HG02884 (cell line): ENCODE data around the gene MED9.

ENCODE experiments used
- ATAC-seq: cut with Tn5 transposase; IDR thresholded peaks from one replicate; pipeline ENCODE4 v1.9.1; 2021; ENCODE audit warnings: mild to moderate bottlenecking, moderate library complexity; ENCODE audit not compliant: unreplicated experiment

MED9 gene

DNA sequence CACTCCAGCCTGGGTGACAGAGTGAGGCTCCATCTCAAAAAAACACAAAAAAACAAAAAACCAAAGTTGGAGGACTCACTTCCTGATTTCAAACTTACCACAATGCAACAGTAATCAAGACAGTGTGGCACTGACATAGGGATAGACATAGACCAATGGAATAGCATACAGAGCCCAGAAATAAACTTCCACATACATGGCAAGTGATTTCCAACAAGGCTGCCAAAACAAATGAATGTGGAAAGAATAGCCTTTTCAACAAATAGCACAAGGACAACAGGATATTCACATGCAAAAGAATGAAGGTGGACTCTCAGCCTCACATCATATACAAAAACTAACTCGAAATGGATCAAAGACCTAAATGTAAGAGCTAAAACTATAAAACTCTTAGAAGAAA lies 56.2 kb downstream of the MED9 start:
- ATAC-seq = no peak

DNA sequence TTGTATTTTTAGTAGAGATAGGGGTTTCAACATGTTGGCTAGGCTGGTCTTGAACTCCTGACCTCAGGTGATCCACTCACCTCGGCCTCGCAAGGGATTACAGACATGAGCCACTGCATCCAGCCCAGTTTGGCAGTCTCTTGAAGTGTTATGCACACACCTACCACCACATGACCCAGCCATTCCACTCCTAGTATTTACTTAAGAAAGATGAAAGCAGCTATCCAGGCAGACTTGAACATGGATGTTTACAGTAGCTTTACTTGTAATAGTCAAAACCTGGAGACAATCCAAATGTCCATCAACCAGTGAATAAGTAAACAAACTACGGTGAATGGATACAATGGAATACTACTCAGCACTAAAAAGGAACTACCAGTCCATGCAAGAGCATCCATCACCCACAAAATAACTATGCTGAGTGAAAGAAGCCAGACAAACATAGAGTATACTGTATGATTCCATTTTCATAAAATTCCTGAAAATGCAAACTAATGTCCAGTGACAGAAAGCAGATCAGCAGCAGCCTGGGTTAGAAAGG lies 57.2 kb downstream of the MED9 start:
- no peak for ATAC-seq

DNA sequence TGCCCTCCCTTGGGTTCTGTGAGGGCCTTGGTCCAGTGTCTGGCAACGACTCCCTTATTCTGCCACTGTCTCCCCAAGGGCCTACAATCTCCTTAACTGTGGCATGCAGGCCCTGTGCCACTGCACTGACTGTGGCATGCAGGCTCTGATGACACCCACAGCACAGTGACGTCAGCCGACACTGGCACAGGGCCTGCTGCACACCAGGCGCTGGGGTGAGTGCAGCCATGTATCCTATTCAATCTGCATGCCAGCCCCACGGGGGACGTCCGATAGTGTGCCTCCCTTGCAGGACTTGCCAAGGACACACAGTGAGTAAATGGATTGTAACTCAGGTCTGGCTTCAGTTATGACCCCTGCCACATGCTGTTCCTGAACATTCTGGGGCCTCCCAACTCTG lies 59.2 kb downstream of the MED9 start:
- ATAC-seq = no peak

DNA sequence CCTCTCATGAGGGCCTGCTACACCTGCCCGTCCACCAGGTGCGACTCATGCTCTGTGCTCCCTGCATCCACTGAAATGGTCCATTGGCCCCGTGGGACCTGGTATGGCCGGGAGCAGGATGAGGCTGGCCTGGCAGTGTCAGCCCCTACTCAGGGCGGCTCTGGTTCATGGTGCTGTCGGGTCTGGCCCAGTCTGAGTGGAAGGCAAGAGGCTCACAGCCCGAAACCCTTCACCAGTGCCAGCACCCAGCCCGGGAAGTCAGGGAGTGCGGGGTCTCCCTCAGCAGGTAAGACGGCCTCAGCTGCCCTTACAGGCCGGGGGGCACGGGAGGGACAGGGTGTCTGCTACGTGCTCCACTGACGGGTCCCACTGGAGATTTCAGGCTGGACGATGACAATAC lies 59.9 kb downstream of the MED9 start:
- ATAC-seq = no peak

DNA sequence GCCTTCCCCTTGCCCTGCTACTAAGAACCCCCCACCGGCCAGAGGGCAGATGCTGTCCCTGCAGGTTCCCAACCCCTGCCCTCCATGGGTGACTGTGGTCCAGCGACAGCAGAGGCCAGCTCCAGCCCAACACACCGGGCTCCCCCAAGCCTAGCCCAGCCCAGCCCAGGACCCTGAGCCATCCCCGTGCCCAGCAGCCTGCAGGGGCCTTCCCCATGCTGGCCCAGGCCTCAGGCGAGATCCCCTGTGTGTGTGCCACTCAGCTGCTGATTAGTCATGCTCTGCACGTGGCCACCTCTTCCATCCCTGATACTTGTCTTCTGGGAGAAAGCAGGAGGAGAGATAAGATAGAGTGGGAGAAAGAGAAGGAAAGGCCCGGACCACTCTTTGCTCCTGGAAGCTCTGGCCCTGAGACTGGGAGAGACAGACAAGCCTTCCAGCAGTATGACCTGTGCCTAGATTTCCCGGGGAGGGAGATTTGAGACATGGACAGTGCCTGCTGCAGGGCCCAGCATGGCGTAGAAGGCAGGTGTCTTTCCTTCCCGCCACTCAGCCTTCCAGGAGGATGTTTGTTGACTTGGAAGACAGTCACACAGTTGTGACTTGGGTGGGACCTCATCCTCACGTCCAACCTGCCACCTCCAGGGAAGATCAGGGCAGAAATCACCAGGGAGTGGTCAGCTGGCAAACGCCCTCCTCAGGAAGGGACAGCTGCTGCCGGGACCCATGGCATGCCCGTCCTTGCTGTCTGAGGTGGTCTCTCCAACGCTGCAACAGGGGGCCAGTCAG lies 60.7 kb downstream of the MED9 start:
- no peak for ATAC-seq

DNA sequence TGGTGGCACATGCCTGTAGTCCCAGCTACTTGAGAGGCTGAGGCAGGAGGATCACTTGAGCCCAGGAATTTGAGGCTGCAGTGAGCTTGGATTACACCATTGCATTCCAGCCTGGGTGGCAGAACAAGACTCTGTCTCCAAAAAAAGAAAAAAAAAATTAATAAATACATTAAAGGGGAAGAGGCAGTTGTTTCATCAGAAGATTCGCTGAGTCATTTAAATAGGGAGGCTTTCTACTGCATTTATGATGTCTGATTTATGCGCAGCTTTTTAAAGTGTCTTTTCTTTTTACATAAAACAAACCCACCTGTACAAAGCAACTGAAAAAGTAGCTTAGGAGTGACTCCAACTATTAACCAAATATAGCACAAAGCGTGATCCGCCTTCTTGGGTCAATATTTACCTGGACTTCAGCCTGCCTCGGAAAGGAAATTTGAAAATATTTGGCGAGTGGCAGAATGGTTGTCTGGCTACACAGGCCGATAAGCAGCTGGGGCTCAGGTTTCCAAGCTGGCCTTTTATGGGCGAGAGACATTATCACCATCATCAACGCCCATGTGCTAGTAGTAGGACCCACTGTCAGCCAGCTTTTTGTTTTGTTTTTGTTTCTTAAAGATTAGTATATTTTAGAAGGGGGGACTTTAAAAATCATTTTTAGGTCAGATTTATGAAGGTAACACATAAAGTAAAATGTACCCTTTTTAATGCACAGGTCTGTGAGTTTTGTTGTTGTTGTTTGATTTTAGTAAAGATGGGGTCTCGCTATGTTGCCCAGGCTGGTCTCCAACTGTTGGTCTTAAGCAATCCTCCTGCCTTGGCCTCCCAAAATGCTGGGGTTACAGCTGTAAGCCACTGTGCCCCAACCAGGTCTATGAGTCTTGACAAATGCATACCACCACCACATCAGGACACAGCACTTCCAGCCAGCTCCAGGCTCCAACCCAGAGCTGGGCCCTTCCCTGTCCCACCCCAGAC lies 61.9 kb downstream of the MED9 start:
- ATAC-seq = no peak

DNA sequence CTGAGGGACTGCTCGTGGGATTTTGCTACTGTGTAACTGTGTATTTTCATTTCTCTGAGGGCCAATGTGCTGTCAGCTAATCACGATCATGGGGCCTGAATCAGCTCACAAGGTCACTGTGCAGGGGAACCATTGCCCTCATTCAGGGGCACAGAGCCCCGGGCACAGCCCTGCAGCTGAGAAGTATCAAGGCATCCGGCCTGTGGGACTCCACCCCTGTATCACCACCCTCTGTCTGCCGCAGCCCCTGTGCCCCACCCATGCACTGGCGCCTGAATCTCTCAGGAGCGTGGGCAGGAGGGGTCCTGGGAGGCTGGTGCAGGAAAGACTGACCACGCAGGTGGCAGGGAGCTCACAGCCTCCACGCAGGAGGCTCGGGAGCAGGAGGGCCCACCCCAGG lies 62.8 kb downstream of the MED9 start:
- no peak for ATAC-seq

DNA sequence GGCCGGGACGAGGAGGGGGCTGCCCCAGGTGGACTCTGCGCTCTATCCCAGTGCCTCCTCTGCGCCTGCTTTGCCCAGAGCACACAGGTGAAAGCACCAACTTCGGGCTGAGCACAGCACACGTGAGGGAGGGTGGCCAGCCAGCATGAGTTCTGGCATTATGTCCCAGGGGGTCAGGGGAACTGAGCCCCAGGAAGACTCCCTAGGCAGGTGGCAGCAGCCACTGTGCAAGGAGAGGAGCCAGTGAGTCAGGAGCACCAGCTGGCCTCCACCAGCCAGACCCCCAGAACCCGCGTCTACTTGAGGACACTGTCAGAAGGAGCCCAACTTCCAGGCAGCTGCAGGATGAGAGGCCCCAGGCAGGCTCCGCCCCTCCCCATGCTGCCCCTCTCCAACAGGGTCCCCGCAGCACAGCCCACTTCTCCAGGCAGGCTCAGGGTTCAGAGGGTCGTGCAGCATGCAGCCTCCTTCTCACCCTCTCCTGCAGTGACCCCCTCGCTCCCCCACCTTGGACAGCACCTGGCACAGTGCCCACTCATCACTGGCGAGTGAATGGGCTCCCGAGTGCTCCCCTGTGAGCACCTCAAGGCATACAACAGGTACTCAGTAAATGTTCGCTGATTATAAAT lies 63.6 kb downstream of the MED9 start:
- ATAC-seq = no peak

DNA sequence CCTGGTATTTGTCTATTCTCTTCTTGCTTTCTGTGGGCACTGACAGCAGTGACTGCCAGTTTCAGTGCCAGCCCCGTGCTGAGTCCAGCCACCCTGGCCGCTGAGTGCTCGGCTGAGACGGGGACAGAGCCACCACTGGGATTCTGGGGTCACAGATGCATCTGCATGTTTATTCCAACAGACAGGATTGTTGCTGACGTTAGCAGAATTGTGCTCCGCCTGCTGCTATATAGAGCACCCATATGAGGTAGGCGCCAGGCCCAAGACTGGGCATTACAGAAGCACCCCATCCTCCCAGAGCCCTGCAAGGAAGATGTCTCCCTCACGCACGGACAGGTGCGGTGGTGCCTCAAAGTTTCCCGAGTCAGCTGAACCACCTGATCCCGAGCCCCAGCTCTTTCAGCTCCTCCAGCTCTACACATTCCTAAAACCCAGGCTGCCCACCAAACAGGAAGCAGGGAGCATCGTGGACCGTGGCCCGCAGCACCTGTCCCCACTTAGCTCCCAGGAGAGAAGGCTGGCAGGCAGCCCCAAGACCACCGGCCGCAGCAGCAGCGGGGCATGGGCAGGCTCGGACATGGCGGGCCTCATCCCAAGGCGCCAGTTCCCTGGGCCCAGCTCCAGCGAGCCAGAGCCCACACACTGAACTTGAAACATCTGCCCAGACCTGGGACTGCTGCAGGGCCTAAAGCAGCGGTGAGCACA lies 64.3 kb downstream of the MED9 start:
- no peak for ATAC-seq

DNA sequence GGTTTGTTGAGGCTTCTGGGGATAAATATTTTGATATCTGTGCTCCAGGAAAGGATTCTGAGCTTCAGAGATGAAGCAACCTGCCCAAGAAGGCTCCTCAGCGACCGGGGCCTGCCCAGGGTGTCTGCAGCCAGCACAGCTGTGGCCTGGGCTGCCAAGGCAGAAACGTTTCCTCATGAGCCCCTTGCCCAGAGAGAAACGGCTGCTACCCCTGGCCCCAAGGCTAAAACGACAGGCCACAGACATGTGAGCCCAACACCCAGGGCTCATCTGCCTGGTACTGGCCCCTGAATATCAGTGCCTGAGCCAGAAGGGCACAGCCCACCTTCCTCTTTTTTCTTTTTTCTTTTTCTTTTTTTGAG lies 64.8 kb downstream of the MED9 start:
- ATAC-seq = no peak
